Activated naive CD4-positive, alpha-beta T cell treated with anti-CD3 and anti-CD28 coated beads for 36 hours (primary cell): ENCODE measurements around the gene SLC16A8. TPM values are rescaled to one million over a fixed set of nuclear protein-coding genes. Genes with fewer than 3 reads are reported as not detected.

Source experiments
- CTCF ChIA-PET: fragments of 350-600 bp; sonication (Branson Sonifier 250); formaldehyde crosslinking; loops from one replicate; lab custom pipeline; 2021; ENCODE audit warnings: antibody characterized with exemption; lab: Charles Lee
- DNase-seq: peaks from one replicate; pipeline ENCODE4 v3.0.0-alpha.2; 2020
- H3K27ac Mint-ChIP-seq: one replicate; pipeline ENCODE4 v1.8.0; 2021; ENCODE audit warnings: mild to moderate bottlenecking, mixed read lengths
- H3K27me3 Mint-ChIP-seq: one replicate; pipeline ENCODE4 v1.8.0; 2021; ENCODE audit warnings: low read depth, mixed read lengths
- H3K36me3 Mint-ChIP-seq: one replicate; pipeline ENCODE4 v1.8.0; 2021; ENCODE audit warnings: low read depth, mixed read lengths
- H3K4me1 Mint-ChIP-seq: one replicate; pipeline ENCODE4 v1.8.0; 2021; ENCODE audit warnings: low read depth, mixed read lengths
- H3K4me3 Mint-ChIP-seq: one replicate; pipeline ENCODE4 v1.8.0; 2021; ENCODE audit warnings: mild to moderate bottlenecking, moderate library complexity, mixed read lengths
- H3K9me3 Mint-ChIP-seq: one replicate; pipeline ENCODE4 v1.8.0; 2021; ENCODE audit warnings: mixed read lengths
- intact Hi-C: fragments of 100-400 bp; cut with micrococcal nuclease; formaldehyde crosslinking; loops from one replicate; pipeline ENCODE4 v1.15.1; 2023
- total RNA-seq, 2 experiments: library from RNA; stranded (reverse); gene quantifications; one replicate each; pipeline ENCODE4 v1.2.3, GENCODE V29; 2021

The SLC16A8 gene
- total RNA-seq, 2 experiments from 2014 or later = not detected

DNA sequence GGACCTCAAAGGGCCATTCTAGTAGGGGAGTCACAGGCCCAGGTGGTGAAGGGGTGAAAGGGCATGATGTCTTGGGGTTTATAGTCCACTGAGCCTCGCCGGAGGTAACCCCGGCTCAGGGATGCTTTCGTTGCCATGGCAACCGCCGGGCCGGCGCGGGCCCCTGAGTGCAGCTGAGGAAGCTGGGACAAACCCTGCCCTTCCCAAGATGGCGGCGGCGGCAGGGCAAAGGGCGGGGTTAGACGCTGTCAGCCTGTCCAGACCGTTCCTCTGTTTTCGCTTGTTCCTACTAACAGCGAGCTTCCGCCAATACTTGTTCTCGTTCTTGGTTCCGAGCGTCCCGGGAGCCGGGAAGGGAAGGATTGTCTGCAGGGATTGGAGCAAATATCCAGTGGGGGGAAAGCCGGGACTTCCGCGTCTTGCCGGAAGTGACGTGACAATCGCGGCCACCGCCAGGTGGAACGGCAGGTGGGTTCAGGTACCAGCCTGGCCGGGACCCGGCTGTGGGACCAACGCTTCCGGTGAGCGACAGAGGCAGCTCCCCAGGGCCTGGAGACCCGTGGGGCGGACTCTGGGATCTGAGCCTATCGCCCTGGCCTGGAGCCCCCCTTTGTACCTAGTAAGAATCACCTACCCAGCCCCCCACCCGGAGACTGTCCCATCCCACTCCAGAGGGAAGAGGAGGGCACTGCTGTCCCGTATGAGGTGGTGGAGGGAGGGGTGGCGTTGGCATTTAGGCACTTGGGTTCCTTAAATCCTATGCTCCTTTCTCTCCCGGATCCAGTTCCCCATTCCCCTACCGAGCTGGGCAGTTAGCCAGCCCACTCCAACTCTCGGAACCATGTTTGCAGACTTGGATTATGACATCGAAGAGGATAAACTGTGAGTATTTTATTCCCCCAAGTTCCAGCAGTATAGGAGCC lies 26.8 kb downstream of the SLC16A8 start, which contains the start of gene PICK1:
Gene PICK1, plus strand, starts transcription at position 436 of the 923 bp plus-strand sequence. Its CDS starts 406 bp downstream, at position 842.
- Mint-ChIP-seq H3K27me3 (no peaks in the 10 kb centered on the region), H3K9me3 (no peaks in the 10 kb centered on the region), H3K27ac (peak within 1 kb of the TSS; percentile 94), H3K4me3 (peak within 1 kb of the TSS; percentile 94), H3K4me1 (peaks cover 14% of the 10 kb centered on the region), H3K36me3 (peaks cover 9% of the 10 kb centered on the region)
- DNase-seq = peak; percentile 87
- CTCF ChIA-PET = interaction anchor here (1.3 kb wide), 1 partner anchor 12 kb away, joined by 4 read pairs; no protein-coding TSS in a partner anchor
- intact Hi-C loops = loop anchor here (5.0 kb wide), 1 partner anchor 45 kb away; no protein-coding TSS in a partner anchor

DNA sequence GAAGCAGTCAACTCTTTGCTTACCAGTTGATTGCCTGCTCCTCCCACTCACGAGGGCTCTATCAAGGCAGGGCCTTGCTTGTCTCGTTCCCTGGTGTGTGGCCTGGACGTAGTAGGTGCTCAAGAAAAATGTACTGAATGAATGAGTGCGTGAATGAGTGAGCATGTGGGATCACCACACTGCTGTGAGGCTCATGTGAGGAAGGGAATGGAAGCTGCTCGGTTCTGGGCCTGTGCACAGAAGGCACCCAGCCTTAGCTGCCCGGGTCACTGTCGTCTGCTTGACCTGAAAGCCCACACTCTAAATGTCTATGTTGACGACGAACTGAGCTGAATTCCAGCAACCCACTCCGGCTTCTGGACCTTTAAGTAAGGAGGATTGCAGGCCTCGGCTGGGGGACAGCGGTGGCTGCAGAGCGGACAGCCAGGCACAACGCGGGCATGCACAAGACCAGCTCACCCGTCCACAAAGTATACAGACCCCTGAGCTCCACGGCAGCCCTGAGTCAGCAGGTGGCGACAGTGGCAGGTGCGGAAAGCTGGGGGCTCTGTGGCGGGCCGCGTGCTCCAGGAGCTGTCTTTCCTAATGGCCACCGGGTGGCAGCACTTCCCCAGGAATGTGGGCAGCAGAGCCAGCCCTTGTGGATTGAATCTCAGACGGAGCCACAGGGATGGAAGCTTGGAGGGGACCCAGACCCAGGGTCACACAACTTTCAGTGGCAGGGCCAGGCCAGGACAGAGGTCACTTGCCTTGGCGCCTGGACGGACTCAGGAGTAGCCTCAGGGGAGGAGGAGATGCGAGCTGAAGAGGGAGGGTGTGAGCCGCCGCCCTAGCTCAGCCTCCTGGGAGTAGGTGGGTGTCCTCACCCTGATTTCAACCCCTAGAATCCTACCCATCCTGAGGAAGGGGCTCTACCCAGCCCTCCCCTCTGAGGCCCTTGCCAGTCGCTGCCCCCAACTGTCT lies 31.8 kb downstream of the SLC16A8 start:
- no peak overlapping the region for H3K27ac Mint-ChIP-seq
- peak; percentile 83 for DNase-seq
- intact Hi-C loops = loop anchor here (1.0 kb wide), 3 partner anchors 178 to 520 kb away; no protein-coding TSS in a partner anchor
- no peak overlapping the region for H3K4me3 Mint-ChIP-seq
- peaks cover 7% of the 10 kb centered on the region for H3K4me1 Mint-ChIP-seq
- H3K36me3 Mint-ChIP-seq = no peaks in the 10 kb centered on the region
- CTCF ChIA-PET = interaction anchor here (0.5 to 2.5 kb wide), 50 partner anchors 8 to 921 kb away, joined by 3 to 12 read pairs (median 4); partner anchors contain the start of genes DMC1 and TOMM22
- H3K27me3 Mint-ChIP-seq = no peaks in the 10 kb centered on the region
- no peaks in the 10 kb centered on the region for H3K9me3 Mint-ChIP-seq

DNA sequence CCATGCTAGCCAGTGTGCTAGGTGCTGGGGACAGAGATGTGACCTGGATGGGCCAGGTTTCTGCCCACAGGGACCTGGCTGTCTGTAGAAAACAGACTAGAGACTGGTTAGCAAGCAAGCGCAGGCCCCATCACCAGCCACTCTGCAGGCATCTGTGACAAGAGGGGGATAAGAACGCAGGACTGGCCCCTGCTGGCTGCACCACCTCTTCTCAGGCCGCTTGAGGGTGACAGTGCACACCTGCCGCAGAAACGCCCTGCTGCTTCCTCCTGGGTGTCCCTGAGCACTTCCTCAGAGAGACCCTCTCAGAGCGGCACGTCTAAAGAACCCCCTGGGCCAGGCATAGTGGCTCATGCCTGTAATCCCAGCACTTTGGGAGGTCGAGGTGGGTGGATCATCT lies 32.7 kb downstream of the SLC16A8 start:
- no peak for DNase-seq
- Mint-ChIP-seq H3K36me3 (no peaks in the 10 kb centered on the region), H3K27ac (no peak overlapping the region), H3K4me3 (no peak overlapping the region), H3K9me3 (no peaks in the 10 kb centered on the region), H3K4me1 (peaks cover 1% of the 10 kb centered on the region), H3K27me3 (no peaks in the 10 kb centered on the region)
- CTCF ChIA-PET = interaction anchor here (1.1 to 1.9 kb wide), 16 partner anchors 8 to 520 kb away, joined by 3 to 11 read pairs (median 4); partner anchors contain the start of gene DMC1
- intact Hi-C loops = no loop called here

DNA sequence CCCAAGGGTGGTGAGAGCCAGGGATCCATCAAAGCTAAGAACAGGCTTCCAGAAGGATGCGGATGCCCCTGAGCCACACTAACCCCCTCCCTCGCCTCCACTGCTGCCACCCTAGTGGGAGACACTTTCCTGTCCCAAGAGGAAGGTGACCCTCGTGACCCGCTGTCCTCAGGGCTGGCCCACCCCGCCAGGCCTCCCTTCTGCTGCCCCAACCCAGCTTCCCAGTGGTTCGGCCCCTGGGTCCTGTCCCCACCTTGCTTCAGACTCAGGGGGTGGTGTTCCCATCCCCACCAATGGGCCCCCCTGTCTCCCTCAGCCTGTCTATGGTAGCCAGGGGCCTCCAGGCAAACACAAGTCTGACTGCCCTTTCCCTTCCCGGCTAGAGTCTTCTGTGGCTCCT lies 33.3 kb downstream of the SLC16A8 start:
- no peak overlapping the region for H3K4me3 Mint-ChIP-seq
- H3K4me1 Mint-ChIP-seq = peaks cover 1% of the 10 kb centered on the region
- no peaks in the 10 kb centered on the region for H3K27me3 Mint-ChIP-seq
- no peaks in the 10 kb centered on the region for H3K36me3 Mint-ChIP-seq
- no peak for DNase-seq
- H3K27ac Mint-ChIP-seq = no peak overlapping the region
- intact Hi-C loops = no loop called here
- CTCF ChIA-PET = no interaction called here
- H3K9me3 Mint-ChIP-seq = no peaks in the 10 kb centered on the region

DNA sequence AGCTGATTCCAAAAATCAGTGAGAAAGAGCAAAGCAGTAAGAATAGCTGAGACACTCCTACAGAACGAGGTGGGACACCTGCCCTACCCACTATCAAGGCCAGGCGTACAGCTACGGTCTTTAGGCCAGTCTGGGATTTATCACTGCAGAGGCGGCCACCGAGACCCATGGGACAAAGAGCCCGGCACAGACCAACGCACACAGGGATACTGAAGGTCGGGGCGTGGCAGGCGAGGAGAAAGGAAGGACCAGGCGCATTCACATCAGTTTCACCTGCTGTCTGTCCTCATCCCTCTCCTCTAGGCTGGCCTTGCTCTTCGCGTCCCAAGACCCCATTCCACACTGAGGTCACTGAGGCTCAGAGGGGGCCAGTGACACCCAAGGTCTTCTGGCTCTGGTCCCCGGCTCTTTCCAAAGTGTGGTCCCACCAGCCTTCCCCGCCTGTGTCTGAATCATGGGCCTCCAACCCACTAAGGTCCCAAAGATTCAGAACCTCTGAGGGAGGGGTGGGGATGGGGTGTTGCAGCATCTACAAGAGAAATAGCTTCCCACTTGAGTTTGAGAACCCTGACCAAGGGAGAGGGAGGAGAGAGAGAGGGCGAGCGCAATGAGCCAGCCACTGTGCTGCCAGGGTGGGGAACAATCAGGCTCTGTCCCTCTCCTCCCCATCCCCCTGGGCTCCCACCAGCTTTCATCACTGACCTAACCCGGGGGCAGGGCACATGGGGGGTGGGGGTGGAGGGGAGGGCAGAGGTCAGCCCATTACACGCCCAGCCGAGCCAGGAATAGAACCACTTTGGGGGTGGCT lies 34.0 kb downstream of the SLC16A8 start:
- CTCF ChIA-PET = no interaction called here
- H3K36me3 Mint-ChIP-seq = no peaks in the 10 kb centered on the region
- no peaks in the 10 kb centered on the region for H3K9me3 Mint-ChIP-seq
- intact Hi-C loops = no loop called here
- DNase-seq = no peak
- H3K27me3 Mint-ChIP-seq = no peaks in the 10 kb centered on the region
- peaks cover 1% of the 10 kb centered on the region for H3K4me1 Mint-ChIP-seq
- no peak overlapping the region for H3K27ac Mint-ChIP-seq
- no peak overlapping the region for H3K4me3 Mint-ChIP-seq

DNA sequence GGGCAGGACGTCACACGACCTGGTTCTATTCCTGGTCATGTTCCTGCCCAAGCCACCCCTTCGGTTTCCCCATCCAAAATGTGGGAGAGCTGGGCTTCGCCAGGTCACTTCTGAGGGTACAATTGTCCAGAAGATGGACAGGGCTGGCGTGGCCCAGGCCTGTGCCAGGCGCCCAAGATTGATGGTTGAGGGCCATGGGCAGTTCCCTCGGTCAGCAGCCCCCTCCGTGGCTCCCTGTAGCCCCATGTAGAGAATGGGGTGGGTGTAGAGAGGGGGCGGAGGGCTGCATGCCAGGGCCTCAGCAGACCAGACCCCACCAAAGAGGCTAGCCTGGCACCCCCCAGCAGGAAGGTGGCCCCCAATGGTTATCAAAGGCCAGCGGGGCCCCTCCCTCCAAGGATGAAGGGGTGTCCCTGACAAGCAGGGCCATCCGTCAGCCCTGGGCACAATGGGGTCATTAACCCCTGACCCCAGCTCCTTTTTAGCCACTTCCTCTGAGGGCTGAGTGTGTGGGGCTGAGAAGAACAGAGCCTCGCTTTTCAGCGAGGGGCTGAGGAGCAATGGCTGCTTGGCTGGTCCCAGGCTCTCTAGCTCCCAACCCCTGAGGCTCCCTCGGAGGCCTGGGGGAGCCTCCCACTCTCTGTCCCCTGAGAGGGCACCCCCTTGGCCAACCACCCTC lies 37.8 kb downstream of the SLC16A8 start:
- Mint-ChIP-seq H3K4me3 (no peak overlapping the region), H3K4me1 (no peaks in the 10 kb centered on the region), H3K9me3 (no peaks in the 10 kb centered on the region), H3K27me3 (no peaks in the 10 kb centered on the region), H3K36me3 (no peaks in the 10 kb centered on the region), H3K27ac (no peak overlapping the region)
- CTCF ChIA-PET = interaction anchor here (2.1 kb wide), 1 partner anchor 10 kb away, joined by 4 read pairs; no protein-coding TSS in a partner anchor
- no peak for DNase-seq
- intact Hi-C loops = no loop called here

DNA sequence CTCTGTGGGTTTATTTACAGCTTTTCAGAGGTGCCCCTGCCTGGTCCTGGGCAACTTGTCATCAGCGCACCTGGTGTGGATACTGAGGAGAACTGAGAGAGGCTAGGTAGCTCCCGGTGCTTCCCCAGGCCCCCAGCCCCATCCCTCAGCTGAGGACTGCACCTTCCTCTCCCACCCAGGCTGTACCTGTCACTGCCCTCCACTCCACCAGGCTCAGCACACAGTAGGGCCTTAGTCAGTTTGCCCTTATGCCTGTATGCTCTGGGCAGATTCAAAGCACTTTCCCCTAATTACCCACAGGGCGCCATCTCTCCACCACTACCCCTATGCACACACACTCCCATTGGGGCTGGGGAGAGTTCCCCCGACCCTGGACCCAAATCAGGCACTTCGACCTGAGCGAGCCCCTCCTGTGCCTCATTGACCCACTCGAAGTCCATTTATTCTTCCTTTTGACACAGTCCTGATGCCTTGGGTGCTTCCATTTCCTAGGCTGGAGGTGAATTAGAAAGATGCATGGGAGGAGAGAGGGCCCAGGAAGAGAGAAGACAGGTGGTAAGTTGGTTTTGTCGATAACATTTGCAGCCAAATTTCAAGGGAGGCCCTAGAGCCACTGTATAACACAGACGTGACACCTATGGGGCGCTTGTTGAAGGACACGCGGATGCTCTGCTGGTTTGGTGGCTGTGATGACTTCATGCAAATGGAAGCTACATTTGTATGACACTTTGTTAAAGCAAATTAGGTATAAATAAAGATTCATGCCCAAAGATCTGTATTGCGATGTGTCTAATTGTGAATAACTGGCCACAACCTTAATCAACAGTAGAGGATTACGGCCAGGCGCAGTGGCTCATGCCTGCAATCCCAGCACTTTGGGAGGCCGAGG lies 40.6 kb downstream of the SLC16A8 start:
- H3K36me3 Mint-ChIP-seq = no peaks in the 10 kb centered on the region
- H3K4me1 Mint-ChIP-seq = no peaks in the 10 kb centered on the region
- intact Hi-C loops = no loop called here
- no peak overlapping the region for H3K4me3 Mint-ChIP-seq
- CTCF ChIA-PET = interaction anchor here (1.9 kb wide), 1 partner anchor 9 kb away, joined by 6 read pairs; no protein-coding TSS in a partner anchor
- no peaks in the 10 kb centered on the region for H3K9me3 Mint-ChIP-seq
- no peak overlapping the region for H3K27ac Mint-ChIP-seq
- DNase-seq = no peak
- H3K27me3 Mint-ChIP-seq = no peaks in the 10 kb centered on the region

DNA sequence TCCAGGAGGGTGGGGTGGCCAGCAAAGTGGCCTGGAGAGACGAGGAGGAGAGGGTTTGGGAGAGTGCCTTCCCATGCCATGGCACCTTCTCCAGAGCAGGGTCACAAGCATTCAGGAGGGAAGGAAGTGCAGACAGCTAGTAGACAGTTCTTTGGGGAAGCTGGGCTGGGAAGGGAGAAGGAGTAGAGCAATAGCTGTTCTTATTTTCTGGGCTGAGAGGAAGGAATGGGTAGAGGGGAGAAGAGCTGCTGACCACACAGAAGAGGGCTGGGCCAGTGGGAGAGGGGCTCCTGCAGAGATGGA lies 41.5 kb downstream of the SLC16A8 start:
- CTCF ChIA-PET = interaction anchor here (1.9 kb wide), 1 partner anchor 10 kb away, joined by 6 read pairs; no protein-coding TSS in a partner anchor
- Mint-ChIP-seq H3K27ac (no peak overlapping the region), H3K9me3 (no peaks in the 10 kb centered on the region), H3K4me3 (no peak overlapping the region), H3K4me1 (no peaks in the 10 kb centered on the region), H3K27me3 (no peaks in the 10 kb centered on the region), H3K36me3 (no peaks in the 10 kb centered on the region)
- intact Hi-C loops = no loop called here
- no peak for DNase-seq

DNA sequence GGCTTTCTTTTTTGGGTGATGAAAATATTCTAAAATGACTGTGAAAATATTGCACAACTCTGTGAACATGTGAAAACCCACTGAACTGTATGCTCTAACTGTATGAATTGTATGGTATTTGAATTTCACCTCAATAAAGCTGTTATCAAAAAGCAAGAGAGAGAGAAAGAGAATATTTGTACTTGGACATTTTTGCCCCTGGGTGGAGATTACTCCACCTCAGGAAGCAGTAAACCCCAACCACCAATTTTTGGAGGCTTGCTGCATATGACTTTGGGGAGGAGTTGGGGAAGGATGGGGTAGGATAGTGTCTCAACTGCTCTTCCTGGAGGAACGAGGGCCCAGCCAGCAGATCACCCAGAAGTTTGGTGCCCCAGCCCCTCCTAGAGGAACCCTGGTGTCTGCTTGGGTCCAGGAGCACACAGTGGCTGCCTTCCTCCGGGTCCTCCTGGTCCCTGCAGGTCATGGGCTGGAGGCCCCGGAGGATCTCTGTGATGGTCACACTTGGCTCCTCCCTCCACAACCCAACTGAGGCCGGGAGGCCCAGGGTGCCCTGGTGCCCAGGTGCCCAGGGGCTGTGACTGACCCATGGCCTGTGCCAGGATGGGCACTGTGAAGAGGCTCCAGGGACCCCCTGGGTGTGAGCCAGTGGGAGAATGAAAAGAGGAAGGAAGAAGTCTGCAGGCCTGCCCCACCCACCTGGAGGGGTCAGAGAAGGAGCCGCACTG lies 42.1 kb downstream of the SLC16A8 start:
- no peak for DNase-seq
- H3K36me3 Mint-ChIP-seq = no peaks in the 10 kb centered on the region
- intact Hi-C loops = no loop called here
- no peaks in the 10 kb centered on the region for H3K9me3 Mint-ChIP-seq
- H3K4me1 Mint-ChIP-seq = no peaks in the 10 kb centered on the region
- CTCF ChIA-PET = interaction anchor here (1.1 to 1.9 kb wide), 2 partner anchors 10 kb away, joined by 3 to 6 read pairs; no protein-coding TSS in a partner anchor
- no peak overlapping the region for H3K4me3 Mint-ChIP-seq
- no peak overlapping the region for H3K27ac Mint-ChIP-seq
- no peaks in the 10 kb centered on the region for H3K27me3 Mint-ChIP-seq
